OCI-LY1 (cell line): ENCODE data around the gene GTF2H2C.
"Not testable (repeated sequence)": the region's sequence is repeated elsewhere in the genome, so short reads cannot be mapped to it uniquely, and the experiment has no call there.

Experiments
- H2AFZ ChIP-seq: fragments of 200-600 bp; sonication (generic), shearing (Covaris generic); 2 replicates; pipeline ENCODE4 v1.6.0; 2014; ENCODE audit warnings: antibody characterized with exemption, mild to moderate bottlenecking, low read length
- H3F3A ChIP-seq: fragments of 200-600 bp; sonication (generic), shearing (Covaris generic); 2 replicates; pipeline ENCODE4 v1.6.0; 2014; ENCODE audit warnings: mild to moderate bottlenecking, antibody characterized with exemption, low read length, moderate library complexity; ENCODE audit not compliant: insufficient read depth
- H3K27ac ChIP-seq: fragments of 200-600 bp; sonication (generic); 2 replicates; pipeline ENCODE4 v1.5.1; 2014; ENCODE audit warnings: low read length, mixed run types, mild to moderate bottlenecking, low read depth; ENCODE audit not compliant: poor library complexity, severe bottlenecking
- H3K27me3 ChIP-seq: fragments of 200-600 bp; sonication (generic); 2 replicates; pipeline ENCODE4 v1.6.0; 2014; ENCODE audit warnings: antibody characterized with exemption, mild to moderate bottlenecking, low read length, moderate library complexity; ENCODE audit not compliant: insufficient read depth
- H3K36me3 ChIP-seq: fragments of 200-600 bp; sonication (generic); 2 replicates; pipeline ENCODE4 v1.6.1; 2014; ENCODE audit warnings: mild to moderate bottlenecking, antibody characterized with exemption, low read length, moderate library complexity, mixed read lengths; ENCODE audit not compliant: insufficient read depth
- H3K4me1 ChIP-seq: fragments of 200-600 bp; sonication (generic); 2 replicates; pipeline ENCODE4 v1.5.1; 2014; ENCODE audit warnings: mild to moderate bottlenecking, low read length, moderate library complexity; ENCODE audit not compliant: insufficient read depth, severe bottlenecking
- H3K4me2 ChIP-seq: fragments of 200-600 bp; sonication (generic), shearing (Covaris generic); 2 replicates; pipeline ENCODE4 v1.6.1; 2014; ENCODE audit warnings: low read length
- H3K4me3 ChIP-seq: fragments of 200-600 bp; sonication (generic); 2 replicates; pipeline ENCODE4 v1.5.1; 2014; ENCODE audit warnings: low read length, low read depth, mild to moderate bottlenecking, mixed read lengths; ENCODE audit not compliant: poor library complexity, severe bottlenecking
- H3K79me2 ChIP-seq: fragments of 200-600 bp; shearing (Covaris generic); 2 replicates; pipeline ENCODE4 v1.6.1; 2016; ENCODE audit warnings: mixed run types, low read length, mixed read lengths; ENCODE audit not compliant: insufficient read depth
- H3K9ac ChIP-seq: fragments of 200-600 bp; sonication (generic), shearing (Covaris generic); 2 replicates; pipeline ENCODE4 v1.6.1; 2014; ENCODE audit warnings: mild to moderate bottlenecking, low read length, mixed read lengths
- H3K9me2 ChIP-seq: fragments of 200-600 bp; sonication (generic), shearing (Covaris generic); 2 replicates; pipeline ENCODE4 v1.6.1; 2014; ENCODE audit warnings: low read depth, mild to moderate bottlenecking, low read length, mixed read lengths
- H3K9me3 ChIP-seq: fragments of 200-600 bp; shearing (Covaris generic); 2 replicates; pipeline ENCODE4 v1.6.1; 2014; ENCODE audit warnings: low read length, mixed read lengths
- H4K20me1 ChIP-seq: fragments of 200-600 bp; sonication (generic), shearing (Covaris generic); 2 replicates; pipeline ENCODE4 v1.6.0; 2016; ENCODE audit warnings: mild to moderate bottlenecking, low read length; ENCODE audit not compliant: insufficient read depth
- EZH2 ChIP-seq: fragments of 200-600 bp; sonication (generic), shearing (Covaris generic); IDR thresholded peaks from 2 replicates; pipeline ENCODE4 v1.8.0; 2017; ENCODE audit warnings: borderline replicate concordance, mixed run types, mild to moderate bottlenecking, antibody characterized with exemption, low read length, moderate library complexity, mixed read lengths
- TF ChIP-seq, protein P1 (sequence below): fragments of 200-600 bp; sonication (generic), shearing (Covaris generic); IDR thresholded peaks from 2 replicates; pipeline ENCODE4 v1.5.1; 2017; ENCODE audit warnings: mild to moderate bottlenecking, antibody characterized with exemption, low read length, moderate library complexity, mixed read lengths

The GTF2H2C gene

DNA sequence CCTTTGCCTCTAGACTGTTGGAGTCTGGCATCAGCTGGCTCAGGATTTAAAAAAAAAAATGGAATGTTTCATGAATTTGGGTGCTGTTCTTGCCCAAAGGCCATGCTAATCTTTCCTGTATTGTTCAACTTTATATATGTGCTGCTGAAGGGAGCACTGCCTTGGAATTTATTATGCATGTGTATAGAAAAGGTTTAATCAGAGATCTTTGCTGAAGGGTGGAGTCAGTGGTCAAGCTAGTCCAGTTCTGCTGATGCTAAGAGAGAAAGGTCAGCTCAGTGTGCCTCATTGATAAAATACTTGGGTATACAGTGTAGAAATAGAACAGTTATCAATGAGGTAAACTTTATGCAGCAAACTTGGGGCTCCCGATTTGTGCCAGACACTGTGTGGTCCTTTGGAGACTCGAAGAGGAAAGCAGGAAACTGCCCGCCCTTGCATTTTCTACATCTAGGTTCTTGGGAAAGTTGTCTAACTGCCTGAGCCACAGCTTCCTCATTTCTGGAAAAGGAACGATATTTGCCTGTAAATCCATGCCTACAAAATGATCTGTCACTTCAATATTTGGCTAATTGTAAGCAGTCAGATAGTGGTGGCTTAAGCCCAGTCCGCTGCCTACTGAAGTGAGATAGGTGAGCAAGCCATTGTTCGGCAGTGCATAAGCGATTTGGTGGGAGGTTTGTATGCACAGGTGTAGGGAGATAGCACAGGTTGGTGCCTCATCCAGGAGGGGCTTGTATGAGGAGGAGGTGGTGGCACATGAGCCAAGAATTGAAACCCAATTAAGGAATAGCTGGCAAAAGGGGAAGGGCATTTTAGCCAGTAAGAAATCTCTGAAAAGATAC, 29.2 kb upstream of the GTF2H2C start:
- no peak for TF ChIP-seq EZH2
- TF ChIP-seq, protein P1, sequence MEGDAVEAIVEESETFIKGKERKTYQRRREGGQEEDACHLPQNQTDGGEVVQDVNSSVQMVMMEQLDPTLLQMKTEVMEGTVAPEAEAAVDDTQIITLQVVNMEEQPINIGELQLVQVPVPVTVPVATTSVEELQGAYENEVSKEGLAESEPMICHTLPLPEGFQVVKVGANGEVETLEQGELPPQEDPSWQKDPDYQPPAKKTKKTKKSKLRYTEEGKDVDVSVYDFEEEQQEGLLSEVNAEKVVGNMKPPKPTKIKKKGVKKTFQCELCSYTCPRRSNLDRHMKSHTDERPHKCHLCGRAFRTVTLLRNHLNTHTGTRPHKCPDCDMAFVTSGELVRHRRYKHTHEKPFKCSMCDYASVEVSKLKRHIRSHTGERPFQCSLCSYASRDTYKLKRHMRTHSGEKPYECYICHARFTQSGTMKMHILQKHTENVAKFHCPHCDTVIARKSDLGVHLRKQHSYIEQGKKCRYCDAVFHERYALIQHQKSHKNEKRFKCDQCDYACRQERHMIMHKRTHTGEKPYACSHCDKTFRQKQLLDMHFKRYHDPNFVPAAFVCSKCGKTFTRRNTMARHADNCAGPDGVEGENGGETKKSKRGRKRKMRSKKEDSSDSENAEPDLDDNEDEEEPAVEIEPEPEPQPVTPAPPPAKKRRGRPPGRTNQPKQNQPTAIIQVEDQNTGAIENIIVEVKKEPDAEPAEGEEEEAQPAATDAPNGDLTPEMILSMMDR: no peak
- Histone ChIP-seq H3K9me3 (no peaks in the 10 kb centered on the region), H3K27ac (no peak overlapping the region)

DNA sequence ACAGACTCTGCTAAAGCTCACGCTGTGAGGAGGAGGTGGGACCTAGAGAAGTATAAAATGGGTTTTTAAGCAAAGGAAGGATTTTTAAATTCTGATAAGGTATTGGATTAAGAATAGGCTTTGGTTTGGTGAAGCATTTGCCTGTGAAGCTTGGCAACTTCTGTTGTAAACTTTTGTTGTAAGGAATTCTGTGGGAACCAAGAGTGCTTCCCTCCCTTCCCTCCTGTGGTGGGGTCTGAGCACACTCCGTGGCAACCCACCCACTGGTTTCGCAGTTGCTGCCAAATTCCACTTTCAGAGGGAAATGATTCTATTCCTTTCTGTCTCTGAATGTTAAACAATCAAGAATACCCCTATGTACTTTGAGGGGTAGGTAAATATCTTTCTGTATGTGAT, 28.6 kb upstream of the GTF2H2C start:
- no peak for TF ChIP-seq EZH2
- TF ChIP-seq, protein P1: no peak
- Histone ChIP-seq H4K20me1 (no peaks in the 10 kb centered on the region), H3K4me3 (no peak overlapping the region), H3K4me2 (no peak overlapping the region), H3K27ac (no peak overlapping the region), H3K4me1 (no peaks in the 10 kb centered on the region), H3K9ac (no peak overlapping the region), H3F3A (no peaks in the 10 kb centered on the region), H3K36me3 (no peaks in the 10 kb centered on the region), H3K79me2 (no peaks in the 10 kb centered on the region), H3K27me3 (no peaks in the 10 kb centered on the region; the same call in 1 of the 2 replicates), H2AFZ (no peak overlapping the region), H3K9me2 (no peaks in the 10 kb centered on the region), H3K9me3 (no peaks in the 10 kb centered on the region)

More for the DNA sequence above, 29.2 kb upstream of the GTF2H2C start:
- H3K4me2 ChIP-seq: no peak overlapping the region
- H3K4me3 ChIP-seq: no peak overlapping the region
- H3K9me2 ChIP-seq: no peaks in the 10 kb centered on the region
- no peaks in the 10 kb centered on the region for H3K4me1 ChIP-seq
- no peaks in the 10 kb centered on the region for H4K20me1 ChIP-seq
- H3K27me3 ChIP-seq: no peaks in the 10 kb centered on the region; the same call in 1 of the 2 replicates
- no peaks in the 10 kb centered on the region for H3K36me3 ChIP-seq
- no peak overlapping the region for H3K9ac ChIP-seq
- H3K79me2 ChIP-seq: no peaks in the 10 kb centered on the region
- no peaks in the 10 kb centered on the region for H3F3A ChIP-seq
- H2AFZ ChIP-seq: no peak overlapping the region

DNA sequence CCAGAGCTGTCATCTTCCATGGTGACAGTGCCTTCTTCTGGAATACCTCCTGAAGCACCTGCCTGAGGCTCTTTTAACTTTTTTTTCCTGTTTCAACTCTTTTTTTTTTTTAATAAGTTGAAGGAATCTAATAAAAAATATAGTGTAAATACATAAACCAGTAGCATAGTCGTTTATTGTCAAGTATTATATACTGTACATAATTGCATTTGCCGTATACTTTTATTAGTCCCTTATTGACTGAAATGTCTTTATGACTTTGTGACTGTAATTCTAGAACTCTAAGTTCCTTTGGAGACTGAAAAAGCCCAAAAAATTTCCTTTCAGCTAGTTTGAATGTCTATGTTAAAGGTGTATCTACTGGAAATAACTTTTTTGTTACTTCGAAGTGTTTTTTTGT, 22.1 kb upstream of the GTF2H2C start:
- not testable (repeated sequence) for H3K9me3 ChIP-seq, H3K27ac ChIP-seq, H3K36me3 ChIP-seq, H3K9ac ChIP-seq, H3F3A ChIP-seq, H2AFZ ChIP-seq, H3K27me3 ChIP-seq, H4K20me1 ChIP-seq, H3K79me2 ChIP-seq, H3K9me2 ChIP-seq, H3K4me2 ChIP-seq, H3K4me1 ChIP-seq, H3K4me3 ChIP-seq

DNA sequence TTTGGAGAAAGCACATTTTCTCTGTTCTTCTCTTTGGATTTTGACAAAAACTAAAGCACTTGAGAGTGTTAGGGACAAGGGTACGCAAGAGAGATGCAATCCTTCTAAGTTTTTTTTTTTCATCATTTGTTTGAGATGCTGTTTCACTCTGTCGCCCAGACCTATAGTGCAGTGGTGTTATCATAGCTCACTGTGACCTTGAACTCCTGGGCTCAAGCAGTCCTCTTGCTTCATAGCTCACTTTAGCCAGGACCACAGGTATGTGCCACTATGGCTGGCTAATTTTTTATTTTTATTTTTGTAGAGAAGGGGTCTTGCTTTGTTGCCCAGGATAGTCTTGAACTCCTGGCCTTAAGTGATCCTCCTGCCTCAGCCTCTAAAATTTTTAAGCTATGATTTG, 21.3 kb upstream of the GTF2H2C start:
- H3K79me2 ChIP-seq, H3K4me1 ChIP-seq, H3F3A ChIP-seq, H2AFZ ChIP-seq, H3K27ac ChIP-seq, H3K9me3 ChIP-seq, H3K9me2 ChIP-seq, H4K20me1 ChIP-seq, H3K4me2 ChIP-seq, H3K4me3 ChIP-seq, H3K36me3 ChIP-seq, H3K9ac ChIP-seq, H3K27me3 ChIP-seq: not testable (repeated sequence)

DNA sequence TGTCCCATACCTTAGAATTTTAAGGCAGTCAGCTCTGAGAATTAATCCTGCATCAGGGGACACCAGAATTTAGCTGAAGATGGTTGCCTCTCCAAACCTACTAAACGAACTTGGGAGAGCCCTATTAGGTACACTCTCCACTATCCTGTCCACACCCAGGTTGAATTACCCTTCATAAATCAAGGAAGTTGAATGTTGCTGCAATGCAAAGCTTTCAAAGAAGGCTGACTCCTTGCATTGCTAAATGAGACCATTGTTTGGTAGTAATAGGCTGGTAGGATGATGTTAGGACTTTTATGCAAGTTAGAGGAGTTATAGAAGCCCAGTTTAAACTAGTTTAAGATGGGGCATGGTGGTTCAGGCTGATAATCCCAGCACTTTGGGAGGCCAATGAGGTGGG, 18.6 kb upstream of the GTF2H2C start:
- H3K9ac ChIP-seq, H4K20me1 ChIP-seq, H3K27ac ChIP-seq, H3F3A ChIP-seq, H2AFZ ChIP-seq, H3K79me2 ChIP-seq, H3K36me3 ChIP-seq, H3K4me1 ChIP-seq, H3K9me2 ChIP-seq, H3K9me3 ChIP-seq, H3K4me2 ChIP-seq, H3K4me3 ChIP-seq, H3K27me3 ChIP-seq: not testable (repeated sequence)

DNA sequence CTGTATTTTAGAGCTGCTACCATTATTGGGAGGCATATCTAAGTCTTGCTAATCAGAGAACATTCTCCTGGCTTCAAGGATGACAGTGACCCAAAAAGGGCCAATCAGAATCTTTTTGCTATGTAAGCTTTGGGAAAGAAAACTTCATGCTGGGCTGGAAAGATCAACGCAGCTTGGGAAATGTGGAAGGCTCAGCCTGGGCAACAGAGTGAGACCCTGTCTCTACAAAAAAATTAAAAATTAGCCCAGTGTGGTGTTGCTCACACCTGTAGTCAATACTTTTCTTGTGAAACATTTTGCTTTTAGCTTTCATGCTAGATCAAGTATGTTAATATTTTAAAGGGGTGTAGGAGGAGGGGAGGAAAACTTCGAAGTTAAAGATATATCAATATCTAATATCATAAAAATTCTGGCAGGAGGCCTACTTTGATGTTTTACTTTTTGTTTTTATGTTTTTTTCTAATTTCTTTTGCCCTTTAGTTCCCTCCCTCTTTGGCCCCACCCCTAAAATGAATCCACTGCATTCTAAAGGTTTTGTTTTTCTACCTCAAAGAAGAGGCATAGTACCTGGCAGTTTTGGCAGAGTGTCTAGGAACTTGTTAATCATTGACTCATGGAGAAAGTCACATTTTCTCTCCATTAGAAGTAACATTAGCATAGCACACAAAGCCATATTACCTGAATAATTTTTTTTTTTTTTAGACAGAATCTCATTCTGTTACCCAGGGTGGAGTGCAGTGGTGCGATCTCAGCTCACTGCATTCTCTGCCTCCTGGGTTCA, 17.0 kb upstream of the GTF2H2C start:
- not testable (repeated sequence) for H2AFZ ChIP-seq, H3K9me2 ChIP-seq, H3K36me3 ChIP-seq, H3K27me3 ChIP-seq, H3K9me3 ChIP-seq, H3K9ac ChIP-seq, H3K4me2 ChIP-seq, H4K20me1 ChIP-seq, H3K27ac ChIP-seq, H3F3A ChIP-seq, H3K4me3 ChIP-seq, H3K79me2 ChIP-seq, H3K4me1 ChIP-seq
